Fibroblast of the aortic adventitia (primary cell): ENCODE results near the gene TNS3. TPM values are rescaled to one million over a fixed set of nuclear protein-coding genes. Genes with fewer than 3 reads are reported as not detected.
"Not testable (repeated sequence)": the region's sequence is repeated elsewhere in the genome, so short reads cannot be mapped to it uniquely, and the experiment has no call there.

Experiments
- DNase-seq: peaks from one replicate; pipeline ENCODE4 v3.0.0-alpha.2; 2010; ENCODE audit warnings: low read depth
- H3K4me3 ChIP-seq: 2 replicates; pipeline ENCODE4 v1.5.1; 2011; ENCODE audit warnings: low read depth, mild to moderate bottlenecking, control low read depth, low read length, moderate library complexity
- total RNA-seq: library from RNA; depleted of rRNA; stranded (reverse); fragments of >200 nt; gene quantifications from 2 replicates; pipeline ENCODE4 v1.2.3, GENCODE V29; 2012; ENCODE audit warnings: low replicate concordance
- TF ChIP-seq, protein P1 (sequence below): IDR thresholded peaks from 2 replicates; pipeline ENCODE4 v1.5.1; 2011; ENCODE audit warnings: mild to moderate bottlenecking, low read length, control low read depth, inconsistent platforms; ENCODE audit not compliant: insufficient read depth

Gene TNS3
- total RNA-seq, 1 donor: 28.3 TPM

DNA sequence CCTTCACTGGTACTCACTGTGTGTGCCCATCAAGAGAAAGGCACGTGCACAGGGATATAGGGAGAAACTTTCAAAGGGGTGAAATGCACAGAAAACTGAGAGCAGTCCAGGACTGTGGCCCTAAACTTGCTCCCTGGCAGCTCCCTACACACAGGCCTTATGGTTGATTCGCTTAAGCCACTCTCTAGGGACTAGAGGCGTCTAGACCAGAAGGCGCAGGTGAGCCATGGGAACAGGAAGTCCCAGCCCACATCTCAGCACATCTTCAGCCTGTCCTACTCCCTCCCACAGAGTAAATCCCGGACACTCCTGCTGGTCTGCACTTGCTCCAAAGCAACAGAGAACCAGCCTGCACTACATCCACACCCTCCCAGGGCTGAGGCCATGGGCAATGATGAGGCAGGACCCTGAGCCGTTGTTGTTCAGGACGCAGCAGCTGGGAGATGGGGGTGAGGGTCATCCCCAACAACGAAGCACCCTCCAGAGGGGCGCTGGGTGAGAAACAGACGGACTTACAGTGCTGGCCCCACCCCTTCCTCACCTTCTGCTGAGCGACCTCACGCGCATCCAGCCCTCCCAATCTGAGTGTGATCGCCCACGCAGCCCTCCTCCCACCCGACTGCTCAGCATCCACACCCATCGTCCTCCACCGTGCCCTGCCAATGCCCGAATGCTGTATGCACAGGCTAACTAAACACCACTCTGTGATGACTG is 109.3 kb downstream of the TNS3 start:
- TF ChIP-seq, protein P1, sequence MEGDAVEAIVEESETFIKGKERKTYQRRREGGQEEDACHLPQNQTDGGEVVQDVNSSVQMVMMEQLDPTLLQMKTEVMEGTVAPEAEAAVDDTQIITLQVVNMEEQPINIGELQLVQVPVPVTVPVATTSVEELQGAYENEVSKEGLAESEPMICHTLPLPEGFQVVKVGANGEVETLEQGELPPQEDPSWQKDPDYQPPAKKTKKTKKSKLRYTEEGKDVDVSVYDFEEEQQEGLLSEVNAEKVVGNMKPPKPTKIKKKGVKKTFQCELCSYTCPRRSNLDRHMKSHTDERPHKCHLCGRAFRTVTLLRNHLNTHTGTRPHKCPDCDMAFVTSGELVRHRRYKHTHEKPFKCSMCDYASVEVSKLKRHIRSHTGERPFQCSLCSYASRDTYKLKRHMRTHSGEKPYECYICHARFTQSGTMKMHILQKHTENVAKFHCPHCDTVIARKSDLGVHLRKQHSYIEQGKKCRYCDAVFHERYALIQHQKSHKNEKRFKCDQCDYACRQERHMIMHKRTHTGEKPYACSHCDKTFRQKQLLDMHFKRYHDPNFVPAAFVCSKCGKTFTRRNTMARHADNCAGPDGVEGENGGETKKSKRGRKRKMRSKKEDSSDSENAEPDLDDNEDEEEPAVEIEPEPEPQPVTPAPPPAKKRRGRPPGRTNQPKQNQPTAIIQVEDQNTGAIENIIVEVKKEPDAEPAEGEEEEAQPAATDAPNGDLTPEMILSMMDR: no peak
- no peak for DNase-seq
- H3K4me3 ChIP-seq: no peak overlapping the region

DNA sequence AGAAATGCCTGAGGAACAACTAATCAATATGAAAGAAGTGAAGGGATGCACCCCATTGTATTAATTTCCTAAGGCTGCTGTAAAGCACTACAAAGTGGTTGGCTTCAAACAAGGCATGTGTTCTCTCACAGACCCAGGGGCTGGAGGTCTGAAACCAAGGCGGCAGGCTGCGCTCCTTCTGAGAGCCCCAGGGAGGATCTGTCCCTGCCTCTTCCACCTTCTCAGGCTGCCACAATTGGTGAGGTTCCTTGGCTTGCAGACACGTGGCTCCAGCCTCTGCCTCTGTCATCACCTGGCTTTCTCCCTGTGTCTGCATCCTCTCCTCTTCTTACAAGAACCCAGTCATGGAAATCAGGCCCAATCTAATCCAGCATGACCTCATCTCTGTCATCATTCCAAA is 110.1 kb downstream of the TNS3 start:
- TF ChIP-seq, protein P1: no peak
- no peak for DNase-seq

DNA sequence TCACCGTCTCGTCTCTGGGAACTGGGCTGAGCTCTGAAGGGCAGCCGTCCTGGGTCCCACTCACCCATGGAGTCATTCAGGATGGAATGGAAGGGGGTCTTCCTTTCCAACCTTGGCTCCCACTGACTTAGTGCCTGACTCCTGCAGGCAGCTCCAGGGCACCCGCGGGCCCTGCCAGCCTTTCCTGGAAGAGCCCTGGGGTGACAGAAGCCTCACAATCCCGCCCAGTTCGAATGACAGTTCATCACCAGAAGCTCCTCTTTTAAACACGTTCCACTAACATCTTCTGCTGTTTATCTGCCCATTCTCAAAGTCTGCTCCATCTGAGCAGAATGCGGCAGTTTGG is 110.6 kb downstream of the TNS3 start:
- H3K4me3 ChIP-seq: no peak overlapping the region
- TF ChIP-seq, protein P1: no peak
- no peak for DNase-seq

More for the DNA sequence above, 110.1 kb downstream of the TNS3 start:
- H3K4me3 ChIP-seq: no peak overlapping the region

DNA sequence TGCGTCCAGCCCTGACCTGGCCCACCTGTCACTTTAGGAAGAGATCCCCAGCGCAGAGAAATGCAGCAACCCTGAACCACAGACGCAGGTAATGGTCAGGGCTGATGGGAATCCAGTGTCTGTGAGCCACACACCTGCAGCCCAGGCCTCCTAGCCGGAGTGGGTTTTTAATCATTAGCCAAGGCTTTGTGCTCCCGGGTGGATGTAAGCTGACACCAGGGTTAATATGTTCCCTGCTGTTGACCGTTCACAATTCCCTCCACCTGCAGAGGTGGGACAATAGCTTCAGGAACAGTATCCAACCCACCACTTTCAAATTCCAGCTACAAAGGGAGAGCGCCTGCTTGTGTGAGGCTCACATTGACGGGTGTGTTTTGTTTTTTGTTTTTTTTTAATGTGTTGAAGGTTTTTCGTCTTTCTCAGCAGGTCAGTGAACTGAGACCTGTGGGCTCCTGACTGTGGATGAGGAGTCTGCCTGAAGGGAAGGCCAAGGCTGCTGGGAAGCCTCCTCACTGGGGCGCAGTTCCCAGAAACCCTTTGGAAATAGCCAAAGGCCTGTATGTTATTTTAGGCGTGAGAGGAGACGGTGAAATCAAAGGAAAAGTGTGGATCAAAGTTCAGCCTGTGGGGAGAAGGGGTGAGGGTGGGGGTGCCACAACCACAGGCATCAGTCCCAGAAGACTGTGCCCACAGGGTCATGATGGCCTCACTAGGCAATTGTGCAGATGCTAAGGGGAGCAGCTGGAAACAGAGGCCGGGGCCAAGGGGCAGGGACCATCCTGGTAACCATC is 111.1 kb downstream of the TNS3 start:
- DNase-seq: no peak

DNA sequence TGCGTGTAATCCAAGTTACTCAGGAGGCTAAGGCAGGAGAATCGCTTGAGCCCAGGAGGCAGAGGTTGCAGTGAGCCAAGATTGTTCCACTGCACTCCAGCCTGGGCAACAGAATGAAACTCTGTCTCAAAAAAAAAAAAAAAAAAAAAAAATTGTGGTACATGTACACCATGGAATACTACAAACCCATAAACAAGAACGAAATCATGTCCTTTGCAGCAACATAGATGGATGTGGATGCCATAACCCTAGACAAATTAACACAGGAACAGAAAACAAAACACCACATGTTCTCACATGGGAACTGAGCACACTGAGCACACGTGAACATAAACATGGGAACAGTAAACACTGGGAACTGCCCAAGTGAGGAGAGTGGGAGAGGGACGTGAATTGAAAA is 112.1 kb downstream of the TNS3 start:
- not testable (repeated sequence) for DNase-seq, H3K4me3 ChIP-seq

More for the DNA sequence above, 111.1 kb downstream of the TNS3 start:
- TF ChIP-seq, protein P1: no peak
- H3K4me3 ChIP-seq: no peak overlapping the region

DNA sequence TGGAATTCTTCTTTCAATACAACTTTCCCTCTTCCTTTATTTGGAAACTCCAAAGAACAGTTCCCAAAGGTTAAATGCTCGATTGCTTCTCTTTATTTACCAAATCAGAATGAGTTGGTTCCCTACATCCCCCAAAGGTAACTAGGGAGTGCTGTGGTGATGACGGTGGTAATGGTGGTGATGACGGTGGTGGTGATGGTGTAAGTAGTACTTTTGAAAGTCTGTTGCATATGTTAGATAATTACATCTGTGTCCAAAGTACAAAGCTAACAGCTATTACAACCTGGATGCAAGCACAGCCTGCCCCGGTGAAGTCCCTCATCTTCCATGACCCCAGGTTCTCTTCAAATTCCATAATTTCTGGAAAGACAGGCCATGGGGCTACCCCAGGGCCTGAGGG is 115.1 kb downstream of the TNS3 start:
- DNase-seq: no peak
- TF ChIP-seq, protein P1: no peak
- no peak overlapping the region for H3K4me3 ChIP-seq

DNA sequence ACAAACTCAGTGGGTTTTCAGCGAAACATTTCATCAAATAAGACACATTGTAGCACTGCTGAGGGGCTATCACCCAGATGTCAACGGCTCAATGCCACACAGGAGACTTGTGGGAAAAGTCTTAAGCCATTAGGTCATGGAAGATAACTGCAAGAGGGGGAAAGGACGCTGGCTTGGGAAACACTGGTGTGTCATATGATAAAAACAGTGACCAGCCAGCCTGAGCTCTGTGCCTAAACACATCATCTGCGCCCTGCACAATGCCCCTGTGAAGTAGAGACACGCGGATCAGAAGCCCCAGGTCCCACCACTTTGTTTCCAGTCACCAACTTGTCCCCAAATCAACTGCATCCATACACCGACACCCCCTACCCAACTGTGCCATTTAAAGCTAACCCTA is 116.7 kb downstream of the TNS3 start:
- TF ChIP-seq, protein P1: no peak
- no peak for DNase-seq
- H3K4me3 ChIP-seq: no peak overlapping the region
